Measurements from ENCODE around the gene P2RX1.
A peak's percentile ranks its signal among the peaks of the same experiment; 100 is the strongest.
"Not testable (repeated sequence)": the region's sequence is repeated elsewhere in the genome, so short reads cannot be mapped to it uniquely, and the experiment has no call there.

P2RX1 gene

GRCh38 chr17:3951420-3951819 lies 35.2 kb upstream of the P2RX1 start:
- no peak for DNase-seq (ENCODE audit: low spot score)

GRCh38 chr17:3951003-3951402 lies 34.7 kb upstream of the P2RX1 start:
- no peak for DNase-seq (ENCODE audit: low spot score)

GRCh38 chr17:3950584-3950983 lies 34.3 kb upstream of the P2RX1 start:
- no peak for DNase-seq (ENCODE audit: low spot score)

- DNase-seq (ENCODE audit: low spot score): no peak
Observed at GRCh38 chr17:3949418-3949817, 33.2 kb upstream of the P2RX1 start.

- not testable (repeated sequence) for DNase-seq (ENCODE audit: low spot score)
Observed at GRCh38 chr17:3948551-3948950, 32.3 kb upstream of the P2RX1 start.

- no peak for DNase-seq (ENCODE audit: low spot score)
Observed at GRCh38 chr17:3947318-3947810, 31.1 kb upstream of the P2RX1 start.

- DNase-seq (ENCODE audit: low spot score): no peak
Observed at GRCh38 chr17:3946711-3947235, 30.5 kb upstream of the P2RX1 start.

GRCh38 chr17:3944485-3945388 lies 28.5 kb upstream of the P2RX1 start:
- peak; percentile 8 for DNase-seq (ENCODE audit: low spot score)

GRCh38 chr17:3943240-3943891 lies 27.1 kb upstream of the P2RX1 start:
- DNase-seq (ENCODE audit: low spot score): no peak

GRCh38 chr17:3940965-3941698 lies 24.9 kb upstream of the P2RX1 start:
- no peak for DNase-seq (ENCODE audit: low spot score)

GRCh38 chr17:3937359-3937758 lies 21.1 kb upstream of the P2RX1 start:
- DNase-seq (ENCODE audit: low spot score): no peak

- no peak for DNase-seq (ENCODE audit: low spot score)
Observed at GRCh38 chr17:3935825-3936355, 19.6 kb upstream of the P2RX1 start.

GRCh38 chr17:3935140-3935542 lies 18.9 kb upstream of the P2RX1 start:
- DNase-seq (ENCODE audit: low spot score): no peak

- DNase-seq (ENCODE audit: low spot score): no peak
Observed at GRCh38 chr17:3929764-3930163, 13.5 kb upstream of the P2RX1 start.

- DNase-seq (ENCODE audit: low spot score): no peak
Observed at GRCh38 chr17:3929181-3929580, 12.9 kb upstream of the P2RX1 start.

GRCh38 chr17:3928406-3928805 lies 12.1 kb upstream of the P2RX1 start:
- DNase-seq (ENCODE audit: low spot score): no peak

GRCh38 chr17:3927628-3928340 lies 11.5 kb upstream of the P2RX1 start:
- no peak for DNase-seq (ENCODE audit: low spot score)

GRCh38 chr17:3926860-3927627 lies 10.8 kb upstream of the P2RX1 start:
- no peak for DNase-seq (ENCODE audit: low spot score)

GRCh38 chr17:3925684-3926485 lies 9.6 kb upstream of the P2RX1 start:
- no peak for DNase-seq (ENCODE audit: low spot score)
